Activated CD8-positive, alpha-beta T cell treated with anti-CD3 and anti-CD28 coated beads, Interleukin-2, amount 10 ng/mL, durations not matched to agents 7 days and 5 days (primary cell): ENCODE data around the gene SPINK7. TPM values are rescaled to one million over a fixed set of nuclear protein-coding genes. Genes with fewer than 3 reads are reported as not detected.

ENCODE experiments used
- ATAC-seq: fragments of 150-1000 bp; cut with Tn5 transposase; one replicate; pipeline ENCODE4 v1.10.0; 2021; ENCODE audit warnings: moderate library complexity
- CTCF ChIA-PET: fragments of 350-600 bp; sonication (Branson Sonifier 250); formaldehyde crosslinking; loops from one replicate; lab custom pipeline; 2021; ENCODE audit warnings: antibody characterized with exemption; lab: Charles Lee
- POLR2A ChIA-PET: fragments of 350-600 bp; sonication (Branson Sonifier 250); formaldehyde crosslinking; loops from one replicate; lab custom pipeline; 2021; ENCODE audit warnings: antibody characterized with exemption; lab: Charles Lee
- DNase-seq: peaks from one replicate; pipeline ENCODE4 v3.0.0-alpha.2; 2020
- H3K27ac Mint-ChIP-seq: one replicate; pipeline ENCODE4 v1.8.0; 2021; ENCODE audit warnings: mild to moderate bottlenecking, mixed read lengths
- H3K27me3 Mint-ChIP-seq: one replicate; pipeline ENCODE4 v1.8.0; 2021; ENCODE audit warnings: low read depth, mixed read lengths
- H3K36me3 Mint-ChIP-seq: one replicate; pipeline ENCODE4 v1.8.0; 2021; ENCODE audit warnings: low read depth, mixed read lengths
- H3K4me1 Mint-ChIP-seq: one replicate; pipeline ENCODE4 v1.8.0; 2021; ENCODE audit warnings: low read depth, mixed read lengths
- H3K4me3 Mint-ChIP-seq: one replicate; pipeline ENCODE4 v1.8.0; 2021; ENCODE audit warnings: mild to moderate bottlenecking, mixed read lengths
- H3K9me3 Mint-ChIP-seq: one replicate; pipeline ENCODE4 v1.8.0; 2022; ENCODE audit warnings: mixed read lengths; ENCODE audit not compliant: insufficient read depth
- total RNA-seq, 2 experiments: library from RNA; stranded (reverse); gene quantifications; one replicate each; pipeline ENCODE4 v1.2.3, GENCODE V29; 2021

SPINK7 gene
- total RNA-seq, 2 experiments from 2014 or later = not detected

DNA sequence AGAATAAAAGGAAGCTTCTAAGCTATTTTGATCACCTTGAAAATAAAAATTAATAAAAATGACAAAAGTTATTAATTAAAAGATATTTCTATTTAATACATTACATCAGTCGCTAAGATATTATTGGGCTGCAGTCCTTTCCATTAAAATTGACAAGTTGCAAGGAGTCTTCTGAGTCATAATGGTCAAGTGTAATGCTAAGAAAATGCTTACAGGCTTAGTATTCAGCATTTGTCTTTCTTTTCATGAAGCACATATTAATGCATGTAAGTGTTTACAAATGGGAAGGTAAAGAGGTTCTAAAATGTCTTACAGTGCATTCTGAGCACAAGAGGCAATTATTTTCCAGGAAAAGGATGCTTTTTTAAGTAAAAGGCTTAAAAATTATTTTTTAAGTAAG lies 40.5 kb downstream of the SPINK7 start:
- H3K4me1 Mint-ChIP-seq = no peaks in the 10 kb centered on the region
- no peaks in the 10 kb centered on the region for H3K27me3 Mint-ChIP-seq
- no peaks in the 10 kb centered on the region for H3K9me3 Mint-ChIP-seq
- ChIA-PET CTCF (no interaction called here), POLR2A (no interaction called here)
- H3K4me3 Mint-ChIP-seq = no peak overlapping the region
- no peak overlapping the region for H3K27ac Mint-ChIP-seq
- no peak for DNase-seq
- no peaks in the 10 kb centered on the region for H3K36me3 Mint-ChIP-seq
- ATAC-seq = no peak

DNA sequence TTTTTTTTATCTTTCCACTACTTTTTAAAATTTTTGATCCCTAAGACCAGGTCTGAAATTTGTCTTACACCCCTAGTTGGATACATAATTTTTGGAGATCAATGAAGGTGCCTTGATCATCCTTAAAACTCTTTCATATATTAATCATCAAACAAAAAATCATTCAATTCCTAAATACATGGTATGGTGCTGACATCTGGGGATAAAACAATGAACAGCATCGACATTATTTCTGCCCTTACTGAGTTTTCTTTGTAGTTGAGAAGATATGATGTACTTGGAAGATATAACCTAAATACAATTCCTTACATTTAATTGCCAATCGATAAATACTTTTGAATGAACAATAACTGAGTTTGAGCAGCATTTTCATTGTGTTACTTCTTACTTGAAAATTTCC lies 41.4 kb downstream of the SPINK7 start:
- ATAC-seq = no peak

DNA sequence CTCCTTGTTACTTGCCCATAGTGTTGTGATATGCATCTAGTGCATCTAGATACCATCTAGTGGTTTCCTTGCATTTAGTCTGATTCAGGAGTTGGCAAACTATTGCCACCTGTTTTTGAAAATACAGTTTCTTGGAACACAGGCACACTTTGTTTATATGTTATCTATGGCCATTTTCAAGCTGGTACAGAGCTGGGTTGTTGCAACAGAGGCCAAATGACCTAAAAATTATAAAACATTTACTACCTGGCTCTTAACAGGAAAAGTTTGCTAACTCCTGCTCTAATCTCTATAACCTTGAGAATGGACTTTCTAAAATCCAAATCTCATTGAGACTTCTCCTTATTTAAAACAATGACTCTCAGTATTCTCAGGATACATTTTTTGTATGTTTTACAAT lies 52.1 kb downstream of the SPINK7 start:
- Mint-ChIP-seq H3K4me3 (no peak overlapping the region), H3K27ac (no peak overlapping the region), H3K9me3 (no peaks in the 10 kb centered on the region), H3K4me1 (no peaks in the 10 kb centered on the region), H3K27me3 (peaks cover 3% of the 10 kb centered on the region), H3K36me3 (no peaks in the 10 kb centered on the region)
- POLR2A ChIA-PET = no interaction called here
- CTCF ChIA-PET = interaction anchor here (0.7 kb wide), 1 partner anchor 10 kb away, joined by 3 read pairs; no protein-coding TSS in a partner anchor
- ATAC-seq = no peak
- no peak for DNase-seq

More for the DNA sequence above, 41.4 kb downstream of the SPINK7 start:
- H3K4me3 Mint-ChIP-seq = no peak overlapping the region
- ChIA-PET POLR2A (no interaction called here), CTCF (no interaction called here)
- no peak overlapping the region for H3K27ac Mint-ChIP-seq
- H3K9me3 Mint-ChIP-seq = no peaks in the 10 kb centered on the region
- H3K36me3 Mint-ChIP-seq = no peaks in the 10 kb centered on the region
- no peaks in the 10 kb centered on the region for H3K4me1 Mint-ChIP-seq
- no peaks in the 10 kb centered on the region for H3K27me3 Mint-ChIP-seq
- no peak for DNase-seq

Other genes with a start within 250 kb of the SPINK7 start
- gene SPINK5, start 248.4 kb upstream of the SPINK7 start, total RNA-seq = not detected
- gene SPINK14, start 143.9 kb upstream of the SPINK7 start, total RNA-seq = not detected
- gene SPINK6, start 109.4 kb upstream of the SPINK7 start, total RNA-seq = not detected
- not detected for gene MARCOL, start 73.9 kb upstream of the SPINK7 start, total RNA-seq
- not detected for gene SPINK13, start 43.6 kb upstream of the SPINK7 start, total RNA-seq
- not detected for gene SPINK9, start 23.1 kb downstream of the SPINK7 start, total RNA-seq
- gene FBXO38, start 71.5 kb downstream of the SPINK7 start, total RNA-seq = 10 to 100 TPM; 37.4 to 47.6 TPM